NCI-H82 treated with DMSO at 0.1 percent for 48 hours (cell line): ENCODE measurements around the gene C12orf60.

ENCODE experiments used
- DNase-seq: peaks from one replicate; lab custom pipeline; 2025; ENCODE audit not compliant: unreplicated experiment; lab: John Stamatoyannopoulos, UW

C12orf60 gene

DNA sequence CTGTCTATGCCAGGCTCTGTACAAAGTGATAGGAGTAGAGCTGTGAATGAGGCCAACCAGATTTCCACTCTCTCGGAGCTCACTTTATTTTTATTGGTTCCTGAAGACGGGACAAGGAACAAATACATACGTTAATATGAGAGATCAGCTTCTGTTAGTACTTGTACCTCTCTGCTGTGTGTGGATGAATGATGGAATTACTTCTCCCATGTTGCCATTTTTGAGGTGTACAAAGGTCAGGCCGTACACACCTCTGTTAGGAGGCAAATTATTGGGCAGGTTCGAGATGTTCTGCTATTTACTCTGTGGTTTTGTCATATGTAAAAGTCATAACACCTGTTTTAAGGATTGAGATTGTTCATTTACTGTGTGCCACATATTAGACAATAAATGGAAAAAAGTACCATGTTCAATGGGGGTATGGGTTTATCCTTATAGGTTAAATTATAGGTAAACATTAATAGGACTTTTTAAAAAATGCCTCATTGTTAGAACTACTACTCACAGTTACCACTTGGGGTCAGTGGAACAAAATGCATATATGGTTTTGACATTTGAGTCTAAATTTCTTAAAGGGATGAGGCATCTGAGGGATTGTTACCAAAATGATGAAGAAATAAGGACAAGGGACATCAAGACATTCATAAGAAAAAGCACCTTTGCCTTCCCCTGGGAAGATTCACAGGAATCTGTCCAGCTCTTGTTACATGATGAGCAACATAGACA, 27.1 kb upstream of the C12orf60 start:
- no peak for DNase-seq

DNA sequence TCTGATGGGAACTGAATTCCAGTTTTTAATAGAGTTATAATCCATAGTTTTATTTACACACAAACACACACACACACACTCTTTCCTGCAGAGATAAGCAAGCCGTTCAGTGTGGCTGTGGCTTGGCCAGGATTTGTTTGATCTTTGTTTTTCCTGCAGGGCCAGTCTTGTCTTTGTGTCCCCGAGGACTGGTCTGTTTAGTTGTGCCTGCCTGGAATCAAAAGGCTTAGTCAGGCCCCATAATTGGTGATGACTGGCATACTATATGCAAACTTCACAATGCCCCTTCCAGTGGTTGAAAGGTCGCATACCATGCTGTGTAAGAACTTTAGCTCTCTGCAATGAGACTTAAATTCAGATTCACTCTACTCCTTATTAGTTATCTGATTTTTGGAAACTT, 26.2 kb upstream of the C12orf60 start:
- no peak for DNase-seq

DNA sequence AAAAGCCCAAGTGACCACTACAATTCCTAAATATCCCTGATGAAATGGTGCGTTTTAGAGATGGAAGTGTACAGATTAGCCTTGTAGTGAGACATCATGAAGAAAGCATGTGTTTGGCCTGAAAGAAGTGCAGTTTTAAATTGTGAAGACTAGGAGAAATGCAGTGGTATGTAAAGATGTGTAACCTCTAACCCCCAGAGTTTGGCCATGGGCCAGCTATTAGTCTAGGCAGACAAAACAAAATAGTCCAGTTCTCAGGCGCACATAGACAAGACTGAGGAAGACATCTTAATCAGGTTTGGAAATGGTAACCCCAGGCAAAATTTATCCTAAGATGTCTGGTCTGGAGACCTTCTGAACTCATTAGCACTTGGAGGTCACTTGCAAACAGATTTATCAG, 23.6 kb upstream of the C12orf60 start:
- no peak for DNase-seq

DNA sequence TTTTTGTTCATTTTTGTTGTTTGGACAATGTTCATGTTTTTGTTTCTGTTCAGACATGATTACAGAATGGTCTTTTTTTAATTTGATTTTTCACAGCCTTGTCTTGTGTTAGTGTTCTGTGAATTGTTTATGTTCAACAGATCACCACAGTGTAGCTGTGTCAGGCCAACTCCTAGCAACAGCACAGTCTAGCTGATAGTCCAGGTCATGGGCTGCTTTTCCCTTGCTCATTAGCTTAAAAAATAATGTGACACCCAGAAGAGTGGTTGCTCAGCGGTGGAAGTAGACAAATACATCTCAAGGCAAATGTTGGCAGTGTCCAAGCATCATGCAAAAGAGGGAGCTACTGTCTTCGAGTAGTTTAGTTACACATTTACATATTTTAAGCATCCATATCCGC, 22.6 kb upstream of the C12orf60 start:
- no peak for DNase-seq

DNA sequence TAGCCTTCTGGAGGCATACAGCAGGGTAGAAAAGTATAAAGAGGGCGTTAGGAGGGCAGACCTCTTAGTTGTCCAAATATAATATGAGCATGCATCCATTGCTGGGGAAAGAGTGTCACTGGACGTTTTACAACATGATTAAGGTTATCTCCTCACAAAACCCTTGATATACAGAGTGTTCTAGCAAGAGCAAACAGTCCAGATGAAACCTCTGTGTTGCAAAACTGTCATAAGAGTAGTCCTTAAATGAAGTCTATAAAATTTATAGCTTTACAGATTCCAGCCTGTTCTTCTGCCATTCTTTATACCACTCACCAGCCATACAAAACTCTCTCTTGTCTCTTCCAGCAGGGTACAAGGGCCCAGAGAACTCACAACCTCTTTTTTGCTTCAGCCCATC, 21.9 kb upstream of the C12orf60 start:
- DNase-seq, result no peak

DNA sequence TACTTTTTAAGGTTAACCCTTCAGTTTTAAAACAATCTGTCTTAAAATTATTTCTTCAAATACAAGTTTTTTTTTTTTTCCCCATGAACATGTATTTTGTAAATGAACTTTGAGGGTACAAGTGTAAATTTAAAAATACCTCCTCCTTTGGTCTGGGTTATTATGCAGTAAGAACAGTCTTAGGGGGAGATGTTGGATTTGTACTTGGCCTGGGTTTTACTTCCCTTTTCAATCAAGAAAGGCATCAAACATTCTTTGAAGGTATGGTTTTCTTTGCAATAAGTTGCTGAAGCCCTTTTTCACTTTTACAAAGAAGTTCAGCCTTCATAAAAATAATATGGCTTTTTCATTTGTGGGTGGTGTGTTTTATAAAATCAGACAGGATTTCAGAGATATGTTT, 20.7 kb upstream of the C12orf60 start:
- DNase-seq, result no peak

DNA sequence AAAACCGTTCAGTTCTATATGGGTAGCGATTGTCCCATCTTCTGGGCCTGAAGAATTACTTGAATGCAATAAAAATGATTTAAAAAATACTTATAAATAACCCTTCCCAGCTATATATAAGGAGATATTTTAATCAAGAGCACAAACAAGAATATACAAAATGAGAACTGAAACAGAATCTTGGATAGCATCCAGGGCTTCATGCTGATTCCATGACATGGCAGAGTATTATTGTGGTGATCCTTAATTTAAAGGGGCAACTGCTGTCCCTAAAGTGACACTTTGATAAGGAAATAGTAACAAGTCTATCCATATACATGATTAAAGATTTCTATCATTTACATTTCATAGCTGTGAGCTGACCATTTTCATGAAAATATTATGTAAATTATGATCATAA, 19.0 kb upstream of the C12orf60 start:
- no peak for DNase-seq

DNA sequence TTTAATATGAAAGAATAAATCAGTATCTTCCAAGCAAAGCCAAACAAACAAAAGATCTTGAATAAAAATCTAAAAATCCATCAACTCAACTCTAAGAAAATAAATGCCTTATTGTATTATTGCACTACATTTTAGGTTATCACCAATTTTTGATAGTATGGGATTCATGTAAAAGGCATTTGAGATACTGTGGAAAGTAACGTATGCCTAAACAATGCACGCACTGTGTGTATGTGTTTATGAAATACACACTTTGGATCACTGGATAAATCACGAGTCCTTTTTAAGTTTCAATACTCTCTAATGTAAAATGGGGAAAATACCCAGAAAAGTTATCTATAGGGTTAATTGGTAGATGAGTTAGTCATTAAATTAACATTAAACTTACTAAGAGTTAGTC, 17.9 kb upstream of the C12orf60 start:
- DNase-seq, result no peak

DNA sequence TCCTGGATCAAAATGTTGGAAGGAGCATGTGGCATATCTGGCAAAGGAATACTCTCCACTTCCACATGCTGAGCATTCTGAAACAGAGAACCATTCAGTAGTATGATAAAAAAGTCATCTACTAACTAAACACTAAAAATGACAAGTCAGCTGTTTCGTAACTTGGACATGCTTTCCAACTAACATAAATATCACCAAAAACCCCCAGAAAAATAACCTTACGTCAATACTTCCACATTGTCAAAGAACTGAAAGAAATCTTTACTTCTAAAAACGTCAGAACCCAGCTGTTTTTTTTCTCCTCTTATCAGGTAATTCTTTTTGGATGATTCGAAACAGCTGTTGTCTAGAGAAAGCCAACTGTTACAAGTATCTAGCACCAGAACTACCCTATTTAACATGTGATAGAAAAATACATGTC, 8.4 kb upstream of the C12orf60 start:
- DNase-seq, result no peak

DNA sequence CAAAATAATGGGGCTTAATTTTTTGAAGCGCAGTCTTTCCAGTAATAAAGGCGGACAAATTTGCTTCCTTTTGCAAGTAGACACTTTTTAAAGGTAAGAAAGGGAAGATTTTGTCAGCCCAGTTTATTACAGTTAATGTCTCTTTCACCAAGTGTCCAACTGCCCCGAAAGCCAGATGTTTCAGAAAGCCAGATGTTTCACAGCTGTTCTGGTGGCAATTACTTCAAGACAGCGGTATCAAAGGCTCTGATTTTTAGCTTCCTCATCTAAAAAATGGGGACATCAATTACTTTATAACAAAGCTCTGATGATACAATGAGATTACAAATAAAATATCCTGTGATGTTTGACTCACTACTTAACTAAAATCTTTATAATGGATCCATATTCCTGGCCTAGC, 1.2 kb upstream of the C12orf60 start:
- DNase-seq, result no peak

DNA sequence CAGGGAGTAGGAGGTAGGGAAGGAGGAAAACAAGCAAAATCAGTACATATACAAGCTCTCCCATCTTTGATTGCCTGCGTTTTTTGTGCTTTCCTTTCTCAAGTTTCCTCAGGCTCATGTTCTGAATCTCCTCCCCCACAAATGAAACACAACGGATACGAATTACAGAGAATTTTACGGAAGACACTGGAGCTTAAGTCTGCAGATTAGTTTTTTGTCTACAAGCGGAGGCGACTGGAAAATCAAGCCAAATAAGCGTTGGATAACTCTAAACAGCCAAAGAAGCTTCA, 804 bp upstream of the C12orf60 start:
- no peak for DNase-seq

DNA sequence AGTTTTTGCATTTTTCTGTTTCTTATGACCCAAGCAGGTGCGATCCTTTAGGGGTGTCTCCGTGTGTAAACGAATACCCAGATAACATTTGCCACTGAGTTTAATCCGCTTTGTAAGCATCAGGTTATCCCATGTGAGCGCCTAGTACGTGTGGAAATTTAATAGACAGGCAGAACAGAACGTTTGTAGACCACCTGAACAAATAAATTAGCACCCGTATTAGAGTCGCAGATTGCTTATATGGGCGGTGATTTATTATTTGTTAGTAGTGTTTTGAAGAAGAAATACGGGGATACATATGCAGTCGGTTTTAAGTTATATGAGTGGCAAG, 325 bp downstream of the C12orf60 start:
- peak; percentile 91 for DNase-seq

DNA sequence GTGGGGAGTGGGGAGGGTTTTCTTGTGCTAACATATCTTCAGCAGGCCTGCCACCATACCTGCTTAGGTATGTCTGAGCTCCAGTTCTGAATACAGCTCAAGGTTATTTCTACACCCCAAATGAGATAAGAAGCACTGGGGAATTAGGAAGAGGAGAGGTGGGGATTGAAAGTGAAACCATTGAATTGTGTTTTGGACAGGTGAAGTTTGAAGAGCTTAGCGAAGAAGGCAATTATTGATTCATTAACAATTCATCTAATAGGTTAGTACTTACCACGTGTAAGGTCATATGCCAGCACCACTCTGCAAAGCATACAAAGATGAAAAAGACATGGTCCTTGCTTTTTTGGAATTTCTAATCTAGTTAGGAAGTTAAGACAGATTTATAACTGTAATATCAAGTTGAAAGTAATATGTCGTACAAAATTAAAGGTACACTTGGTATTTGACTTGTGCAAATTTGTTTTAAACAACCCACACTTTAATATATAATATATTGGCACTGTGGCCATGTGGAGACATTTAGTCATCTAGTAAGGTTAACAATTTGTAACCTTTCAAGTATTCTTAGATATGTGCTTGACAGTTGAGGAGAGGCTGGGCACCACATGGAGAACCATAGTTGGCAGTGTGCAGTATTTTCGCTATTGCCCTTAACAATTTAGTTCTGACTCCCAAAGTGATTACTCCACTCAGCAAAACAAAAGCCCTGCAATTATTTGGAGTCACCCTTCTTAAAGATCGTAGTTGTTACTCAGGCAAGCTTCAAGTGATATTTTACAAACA, 6.9 kb downstream of the C12orf60 start:
- DNase-seq, result no peak

DNA sequence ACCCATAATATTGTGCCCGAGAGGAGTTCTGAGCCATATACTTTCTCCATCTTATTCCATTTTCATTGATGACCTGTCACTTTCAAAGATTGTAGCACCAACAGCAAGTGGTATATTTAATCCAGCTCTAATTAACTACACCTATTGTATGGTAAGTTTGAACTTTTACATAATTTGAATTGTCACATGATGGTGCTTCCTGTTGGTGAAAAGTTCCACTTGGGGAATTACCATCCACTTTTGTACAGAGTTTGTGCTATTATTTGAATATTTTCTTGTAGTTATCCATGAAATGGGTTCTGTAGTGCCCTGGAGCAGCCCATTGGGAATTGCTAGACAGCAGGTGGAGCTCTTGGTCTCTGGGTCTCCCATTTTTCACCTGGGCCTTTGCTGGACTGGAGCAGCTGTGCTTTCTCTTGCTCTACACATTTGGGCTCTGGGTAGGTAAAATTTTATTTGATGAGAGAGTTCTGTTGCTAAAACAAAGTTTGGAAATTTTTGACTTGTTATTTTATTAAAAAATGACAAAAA, 7.5 kb downstream of the C12orf60 start:
- no peak for DNase-seq

DNA sequence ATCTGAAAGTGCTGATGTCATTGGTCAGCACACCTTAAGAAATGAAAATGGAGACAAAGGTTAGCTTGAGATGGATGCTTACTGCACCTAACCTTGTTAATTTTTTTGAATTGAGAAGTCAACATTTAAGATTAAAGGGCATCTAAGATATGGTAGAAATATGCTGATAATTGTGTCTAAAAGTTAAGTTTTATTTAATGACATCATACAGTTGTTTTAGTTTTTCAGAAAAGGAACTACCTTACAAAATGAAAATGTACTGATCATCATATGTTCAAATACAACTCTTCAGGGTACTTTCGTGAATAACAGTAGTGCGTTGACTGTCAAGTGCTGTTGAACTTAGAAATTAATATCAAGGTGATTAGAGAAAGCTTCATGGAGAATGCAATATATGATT, 8.0 kb downstream of the C12orf60 start:
- DNase-seq, result no peak

DNA sequence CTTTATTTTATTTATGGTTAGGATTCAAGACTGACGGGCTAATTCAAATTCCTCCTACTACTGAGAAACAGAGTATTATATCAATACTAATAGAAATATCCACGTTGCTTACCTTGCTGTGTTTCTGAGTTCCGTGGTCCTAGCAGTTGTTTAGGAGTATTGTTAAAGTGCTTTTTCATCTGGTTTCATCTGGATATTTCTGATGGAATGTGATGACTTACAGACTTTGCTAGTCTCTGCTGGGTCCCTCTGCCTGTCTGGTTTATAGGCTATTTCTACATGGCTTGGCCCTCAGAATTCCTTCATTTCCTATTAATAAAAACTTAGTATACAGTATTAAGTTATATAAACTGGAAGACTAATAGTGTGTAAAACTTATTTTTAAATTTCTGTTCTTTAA, 10.5 kb downstream of the C12orf60 start, which contains the start of gene SMCO3:
SMCO3 (minus strand) TSS at position 169 of the 400 bp plus-strand sequence. CDS start 7,502 bp downstream, outside the sequence.
- DNase-seq, result no peak

DNA sequence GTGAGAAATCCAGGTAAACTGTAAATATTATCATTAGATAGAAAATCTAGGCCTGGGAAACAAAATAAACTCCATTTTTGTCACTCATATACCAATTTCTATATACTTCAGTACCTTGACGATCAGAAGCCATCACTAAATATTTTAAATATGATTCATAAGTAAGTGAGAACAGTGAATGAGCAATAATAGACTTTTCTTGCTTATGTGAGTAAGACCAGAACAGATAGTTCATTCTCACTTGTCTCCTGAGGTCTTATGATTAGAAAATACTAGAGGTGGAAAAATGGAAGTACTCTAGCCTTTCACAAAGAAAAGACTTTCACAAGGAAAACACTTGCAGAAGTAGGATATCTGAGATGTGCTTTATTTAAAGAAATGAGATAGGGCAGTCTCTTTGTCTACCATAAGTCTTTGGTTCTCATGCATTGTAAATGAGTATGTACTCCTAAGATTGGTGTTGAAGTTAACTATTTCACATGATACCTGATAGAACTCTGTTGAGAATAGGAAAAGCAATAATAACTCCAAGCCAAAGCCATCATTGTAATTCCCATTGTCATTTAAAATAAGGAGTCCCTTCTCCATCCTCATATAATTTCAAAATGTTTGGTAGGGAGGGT, 20.7 kb downstream of the C12orf60 start:
- DNase-seq, result no peak

DNA sequence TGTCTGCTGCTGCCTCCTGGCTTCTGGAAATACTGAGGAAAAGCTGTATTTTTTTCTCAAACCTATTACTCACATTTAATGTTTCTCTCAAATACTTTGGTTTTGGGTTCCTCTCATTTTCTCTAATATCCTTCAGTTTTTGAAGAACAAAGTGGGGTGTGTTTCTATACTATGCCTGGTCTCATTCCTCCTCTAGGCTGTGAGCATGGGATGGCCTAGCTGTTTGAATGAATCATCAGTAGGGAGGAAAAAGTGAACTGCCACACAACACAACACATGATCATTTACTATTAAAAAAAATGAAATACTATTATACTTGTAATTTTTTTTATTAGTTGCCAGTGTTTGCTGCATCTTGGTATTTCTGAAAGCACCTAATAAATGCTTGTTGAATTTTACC, 21.8 kb downstream of the C12orf60 start:
- no peak for DNase-seq

DNA sequence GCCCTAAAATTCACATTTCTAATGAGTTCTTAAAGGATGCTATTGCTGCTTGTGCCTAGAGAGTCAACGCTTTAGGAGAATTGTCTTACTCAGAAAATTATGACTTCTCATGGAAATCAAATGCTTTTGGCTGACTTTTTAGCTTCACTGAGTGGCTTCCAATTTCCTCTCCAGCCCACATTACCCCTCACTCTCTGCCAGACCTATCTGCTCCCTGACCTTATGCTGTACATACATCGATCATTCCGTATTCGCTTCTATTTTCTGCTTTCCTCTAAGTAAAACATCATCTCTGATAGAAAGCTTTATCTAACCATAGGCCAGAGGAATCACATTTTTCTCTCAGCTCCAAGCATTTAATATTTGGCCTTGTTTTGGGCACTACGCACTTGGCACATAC, 23.0 kb downstream of the C12orf60 start:
- DNase-seq, result no peak

DNA sequence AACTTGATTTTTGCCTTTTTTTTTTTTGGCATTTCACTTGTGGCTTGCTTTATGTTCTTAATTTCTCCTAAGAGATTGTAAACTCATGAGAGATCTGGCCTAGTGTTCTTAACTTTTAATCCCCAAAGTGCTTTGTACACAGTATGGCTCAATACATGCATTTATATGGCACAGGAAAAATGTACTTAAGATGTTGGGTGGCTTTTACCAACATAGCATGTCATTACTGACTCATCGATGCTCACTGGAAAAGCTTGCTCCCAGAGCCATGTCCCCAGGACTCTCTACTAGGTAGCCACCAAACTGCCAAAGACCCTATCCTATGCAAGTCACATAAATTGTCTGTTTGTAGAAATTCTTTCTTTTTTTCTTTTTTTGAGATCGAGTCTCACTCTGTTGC, 23.6 kb downstream of the C12orf60 start:
- no peak for DNase-seq

DNA sequence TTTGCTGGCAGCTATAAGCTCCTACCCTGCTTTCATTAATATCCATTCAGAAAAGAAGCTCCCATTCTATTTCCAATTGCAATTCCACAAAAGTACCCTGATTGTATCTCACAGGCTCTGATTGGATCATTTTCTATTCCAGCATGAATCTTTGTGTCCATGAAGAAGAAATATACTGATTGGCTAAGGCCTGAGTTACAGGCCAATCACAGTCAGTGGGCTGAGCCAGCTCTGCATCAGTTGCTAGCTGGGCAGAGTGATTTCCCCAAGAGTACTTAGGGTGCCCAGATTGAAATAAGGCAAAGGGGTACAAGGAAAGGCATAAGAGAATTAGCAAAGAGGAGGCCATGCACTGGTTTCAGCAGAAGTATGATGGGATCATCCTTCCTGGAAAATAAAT, 25.4 kb downstream of the C12orf60 start:
- no peak for DNase-seq

DNA sequence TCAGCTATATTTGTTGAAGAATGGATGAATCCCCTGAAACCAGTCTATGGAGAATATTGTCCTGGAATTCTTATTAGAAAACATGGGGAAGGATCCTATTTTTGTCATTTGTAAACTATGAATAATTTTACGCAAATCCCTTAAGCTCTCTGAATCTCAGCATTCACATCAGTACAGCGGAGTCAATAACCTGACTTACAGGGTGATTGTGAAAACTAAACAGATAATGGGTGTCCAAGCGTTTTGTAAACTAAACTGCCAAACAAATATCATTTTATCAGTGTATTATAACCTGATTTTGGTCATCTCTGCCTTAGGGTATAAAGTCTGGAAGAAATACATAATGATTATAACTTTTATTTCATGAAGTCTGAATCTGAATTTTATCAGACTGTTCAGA, 29.9 kb downstream of the C12orf60 start:
- no peak for DNase-seq
